HepG2 (cell line): ENCODE results near the gene VAMP2. TPM values are rescaled to one million over a fixed set of nuclear protein-coding genes. Genes with fewer than 3 reads are reported as not detected.
A peak's percentile ranks its signal among the peaks of the same experiment; 100 is the strongest.

ENCODE experiments used
- BRF2 ChIP-seq: sonication (generic); formaldehyde crosslinking; IDR thresholded peaks from 2 replicates; pipeline ENCODE4 v1.8.1; 2022; ENCODE audit warnings: mild to moderate bottlenecking, missing genetic modification reagents
- CBFB ChIP-seq: sonication (generic); formaldehyde crosslinking; IDR thresholded peaks from 2 replicates; pipeline ENCODE4 v1.4.0; 2020; ENCODE audit warnings: missing genetic modification reagents
- HNF1B ChIP-seq: sonication (generic); formaldehyde crosslinking; IDR thresholded peaks from 2 replicates; pipeline ENCODE4 v1.5.1; 2020; ENCODE audit warnings: mild to moderate bottlenecking, moderate library complexity, missing genetic modification reagents
- KDM5B ChIP-seq: sonication (generic); formaldehyde crosslinking; IDR thresholded peaks from 2 replicates; pipeline ENCODE4 v1.4.0; 2020; ENCODE audit warnings: missing genetic modification reagents, mild to moderate bottlenecking, borderline replicate concordance
- MAZ ChIP-seq, 2 experiments: sonication (generic) in 1 of 2; formaldehyde crosslinking in 1 of 2; IDR thresholded peaks; 2 replicates each; pipeline versions ENCODE4 v1.5.0 to v1.6.1; 2012 to 2020; ENCODE audit warnings: low read depth in 2 of 2, mild to moderate bottlenecking in 2 of 2, borderline replicate concordance in 1 of 2, improper control_type of control experiment in 1 of 2, low read length in 1 of 2, missing genetic modification reagents in 1 of 2, moderate library complexity in 1 of 2
- NBN ChIP-seq: fragments of 450-650 bp; conservative IDR thresholded peaks from 2 replicates; pipeline ENCODE4 v1.6.1; 2017
- NFKBIZ ChIP-seq: IDR thresholded peaks from 2 replicates; pipeline ENCODE4 v1.6.1; 2018; ENCODE audit warnings: missing genetic modification reagents, missing compliant biosample characterization
- NR3C1 ChIP-seq: sonication (generic); formaldehyde crosslinking; IDR thresholded peaks from 2 replicates; pipeline ENCODE4 v1.4.0; 2020; ENCODE audit warnings: missing genetic modification reagents
- PHF20 ChIP-seq: sonication (generic); formaldehyde crosslinking; IDR thresholded peaks from 2 replicates; pipeline ENCODE4 v1.5.0; 2020; ENCODE audit warnings: mild to moderate bottlenecking, missing genetic modification reagents
- PRDM10 ChIP-seq: sonication (generic); formaldehyde crosslinking; IDR thresholded peaks from 2 replicates; pipeline ENCODE4 v1.4.0; 2020; ENCODE audit warnings: low read depth, missing genetic modification reagents
- PRDM4 ChIP-seq: sonication (generic); formaldehyde crosslinking; IDR thresholded peaks from 2 replicates; pipeline ENCODE4 v1.9.0; 2021; ENCODE audit warnings: missing genetic modification reagents, borderline replicate concordance
- TCF7L2 ChIP-seq: IDR thresholded peaks from 2 replicates; pipeline ENCODE4 v1.6.1; 2011; ENCODE audit warnings: mild to moderate bottlenecking, low read depth, low read length, moderate library complexity
- TGIF2 ChIP-seq: IDR thresholded peaks from 2 replicates; pipeline ENCODE4 v1.6.1; 2016; ENCODE audit warnings: control low read depth, missing compliant biosample characterization
- ZBTB39 ChIP-seq: sonication (generic); formaldehyde crosslinking; IDR thresholded peaks from 2 replicates; pipeline ENCODE4 v1.5.0; 2020; ENCODE audit warnings: missing genetic modification reagents
- ZNF17 ChIP-seq: sonication (generic); formaldehyde crosslinking; IDR thresholded peaks from 2 replicates; pipeline ENCODE4 v1.5.0; 2020; ENCODE audit warnings: mild to moderate bottlenecking, missing genetic modification reagents
- ZNF292 ChIP-seq: sonication (generic); formaldehyde crosslinking; IDR thresholded peaks from 2 replicates; pipeline ENCODE4 v1.8.1; 2022; ENCODE audit warnings: mild to moderate bottlenecking, low read depth, missing genetic modification reagents, borderline replicate concordance
- ZSCAN22 ChIP-seq: sonication (generic); formaldehyde crosslinking; IDR thresholded peaks from 2 replicates; pipeline ENCODE4 v1.4.0; 2020; ENCODE audit warnings: mild to moderate bottlenecking, missing genetic modification reagents
- polyA plus RNA-seq, 8 experiments: library from polyadenylated mRNA; depleted of rRNA in 3 of 8; stranded (reverse) in 7 of 8; unstranded in 1 of 8; fragments of >200 nt; fragmentation: Illumina TruSeq in 4 of 8; extraction: Trizol in 4 of 8; gene quantifications; 2 replicates each; pipeline versions ENCODE4 v1.2.1 to v1.2.3, GENCODE V29; 2011 to 2016; ENCODE audit warnings: low read depth in 4 of 8, missing spikeins in 1 of 8, mixed read lengths in 1 of 8; ENCODE audit not compliant: insufficient read depth in 1 of 8
- total RNA-seq, 5 experiments: library from RNA; depleted of rRNA; stranded (reverse); fragments of >200 nt; fragmentation: Illumina TruSeq; extraction: Trizol; gene quantifications; 2 replicates each; pipeline ENCODE4 v1.2.3, GENCODE V29; 2016; ENCODE audit warnings: low read depth in 1 of 5

VAMP2 gene
- total and polyA plus RNA-seq, 2 of the 13 experiments (the other 11 are each of a cell fraction or from before 2014, with no cell fraction given) = 3.9 to 17.2 TPM

GRCh38 chr17:8186787-8187516 is 24.2 kb upstream of the VAMP2 start (continued):
- TF ChIP-seq ZBTB39 (0 out of 2 replicates have a peak, but pooled peaks have one; percentile 37), MAZ (IDR thresholded peaks at IDR 0.05; ENCODE audit: borderline replicate concordance, low read depth, low read length) (no peak), MAZ (CRISPR knock-in tag; IDR thresholded peaks at IDR 0.05; ENCODE audit: low read depth) (peak; percentile 24; the same call in 1 of the 2 replicates), BRF2 (peak; percentile 51; the same call in 1 of the 2 replicates), ZNF17 (CRISPR knock-in tag) (no peak), KDM5B (CRISPR knock-in tag) (peak; percentile 77), NBN (no peak), PRDM10 (CRISPR knock-in tag) (no peak), ZSCAN22 (CRISPR knock-in tag) (no peak), CBFB (CRISPR knock-in tag) (peak; percentile 85), PHF20 (CRISPR knock-in tag) (0 out of 2 replicates have a peak, but pooled peaks have one; percentile 24), NR3C1 (CRISPR knock-in tag) (no peak), TGIF2 (CRISPR knock-in tag) (no peak), TCF7L2 (no peak), NFKBIZ (CRISPR knock-in tag) (peak; percentile 46; the same call in 1 of the 2 replicates), HNF1B (peak; percentile 53), PRDM4 (0 out of 2 replicates have a peak, but pooled peaks have one; percentile 67), ZNF292 (CRISPR knock-in tag) (no peak)
